ENCODE data around the gene HS3ST5.
"Not testable (repeated sequence)": the region's sequence is repeated elsewhere in the genome, so short reads cannot be mapped to it uniquely, and the experiment has no call there.

HS3ST5 gene

DNA sequence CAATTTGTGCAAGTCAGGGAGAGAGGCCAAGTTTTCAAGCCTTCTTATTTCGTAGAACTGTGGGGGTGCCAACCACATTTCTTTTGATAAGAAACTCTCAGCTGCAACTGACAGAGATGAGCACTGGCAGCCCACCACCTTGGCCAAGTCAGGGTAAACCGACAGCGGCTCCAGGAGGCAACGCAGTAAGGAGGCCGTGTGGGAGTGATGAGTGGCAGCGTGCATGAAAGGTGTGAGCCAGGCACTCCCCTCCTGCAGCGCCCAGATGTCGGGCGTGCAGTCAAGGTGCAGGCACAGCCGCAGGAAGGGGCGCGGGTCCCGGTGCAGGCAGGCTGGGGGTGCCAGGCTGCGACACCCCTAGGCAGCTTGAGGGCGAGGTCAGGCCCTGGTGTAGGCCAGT lies 322.6 kb downstream of the HS3ST5 start:
- peaks cover 12% of the 10 kb centered on the region for H3K4me1 Mint-ChIP-seq
- H3K4me3 Mint-ChIP-seq = no peak overlapping the region
- peaks cover 2% of the 10 kb centered on the region for H3K9me3 Mint-ChIP-seq
- H3K27me3 Mint-ChIP-seq (ENCODE audit: low read depth) = peaks cover 5% of the 10 kb centered on the region
- H3K36me3 Mint-ChIP-seq (ENCODE audit: low read depth) = no peaks in the 10 kb centered on the region
- TF ChIP-seq, protein P1, sequence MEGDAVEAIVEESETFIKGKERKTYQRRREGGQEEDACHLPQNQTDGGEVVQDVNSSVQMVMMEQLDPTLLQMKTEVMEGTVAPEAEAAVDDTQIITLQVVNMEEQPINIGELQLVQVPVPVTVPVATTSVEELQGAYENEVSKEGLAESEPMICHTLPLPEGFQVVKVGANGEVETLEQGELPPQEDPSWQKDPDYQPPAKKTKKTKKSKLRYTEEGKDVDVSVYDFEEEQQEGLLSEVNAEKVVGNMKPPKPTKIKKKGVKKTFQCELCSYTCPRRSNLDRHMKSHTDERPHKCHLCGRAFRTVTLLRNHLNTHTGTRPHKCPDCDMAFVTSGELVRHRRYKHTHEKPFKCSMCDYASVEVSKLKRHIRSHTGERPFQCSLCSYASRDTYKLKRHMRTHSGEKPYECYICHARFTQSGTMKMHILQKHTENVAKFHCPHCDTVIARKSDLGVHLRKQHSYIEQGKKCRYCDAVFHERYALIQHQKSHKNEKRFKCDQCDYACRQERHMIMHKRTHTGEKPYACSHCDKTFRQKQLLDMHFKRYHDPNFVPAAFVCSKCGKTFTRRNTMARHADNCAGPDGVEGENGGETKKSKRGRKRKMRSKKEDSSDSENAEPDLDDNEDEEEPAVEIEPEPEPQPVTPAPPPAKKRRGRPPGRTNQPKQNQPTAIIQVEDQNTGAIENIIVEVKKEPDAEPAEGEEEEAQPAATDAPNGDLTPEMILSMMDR (IDR thresholded peaks at IDR 0.05; ENCODE audit: unreplicated experiment in 3 of 3) = no peak
- H3K27ac Mint-ChIP-seq = no peak overlapping the region

GRCh38 chr6:114017146-114017545 lies 325.7 kb downstream of the HS3ST5 start:
- H3K4me1 Mint-ChIP-seq = peaks cover 12% of the 10 kb centered on the region
- H3K36me3 Mint-ChIP-seq (ENCODE audit: low read depth); H3K4me3 Mint-ChIP-seq; H3K9me3 Mint-ChIP-seq; H3K27me3 Mint-ChIP-seq (ENCODE audit: low read depth); H3K27ac Mint-ChIP-seq: not testable (repeated sequence)

GRCh38 chr6:114014106-114014505 lies 328.7 kb downstream of the HS3ST5 start:
- not testable (repeated sequence) for H3K36me3 Mint-ChIP-seq (ENCODE audit: low read depth); H3K27me3 Mint-ChIP-seq (ENCODE audit: low read depth); H3K27ac Mint-ChIP-seq; H3K4me3 Mint-ChIP-seq; H3K9me3 Mint-ChIP-seq
- peaks cover 23% of the 10 kb centered on the region for H3K4me1 Mint-ChIP-seq

DNA sequence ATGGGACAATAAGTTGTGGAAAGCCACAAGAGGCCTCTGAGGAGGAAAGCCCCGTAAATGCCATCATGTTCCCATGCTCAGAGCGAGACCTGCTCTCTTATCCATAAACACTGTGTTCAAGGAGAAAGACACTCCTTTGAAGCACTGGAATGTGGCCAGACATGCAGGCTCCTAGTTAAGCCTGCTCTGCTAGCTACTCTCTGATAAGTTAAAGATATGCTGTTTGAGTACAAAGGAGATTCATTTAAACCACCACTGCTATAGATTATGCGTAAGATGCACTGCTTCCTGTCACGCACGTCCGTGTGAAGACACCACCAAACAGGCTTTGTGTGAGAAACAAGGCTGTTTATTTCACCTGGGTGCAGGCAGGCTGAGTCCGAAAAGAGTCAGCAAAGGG lies 331.3 kb downstream of the HS3ST5 start:
- not testable (repeated sequence) for H3K27me3 Mint-ChIP-seq (ENCODE audit: low read depth); H3K36me3 Mint-ChIP-seq (ENCODE audit: low read depth); H3K9me3 Mint-ChIP-seq; H3K4me3 Mint-ChIP-seq
- Mint-ChIP-seq H3K4me1 (peaks cover 24% of the 10 kb centered on the region), H3K27ac (peak overlapping the region in 1 of 3 experiments; percentile 25)

DNA sequence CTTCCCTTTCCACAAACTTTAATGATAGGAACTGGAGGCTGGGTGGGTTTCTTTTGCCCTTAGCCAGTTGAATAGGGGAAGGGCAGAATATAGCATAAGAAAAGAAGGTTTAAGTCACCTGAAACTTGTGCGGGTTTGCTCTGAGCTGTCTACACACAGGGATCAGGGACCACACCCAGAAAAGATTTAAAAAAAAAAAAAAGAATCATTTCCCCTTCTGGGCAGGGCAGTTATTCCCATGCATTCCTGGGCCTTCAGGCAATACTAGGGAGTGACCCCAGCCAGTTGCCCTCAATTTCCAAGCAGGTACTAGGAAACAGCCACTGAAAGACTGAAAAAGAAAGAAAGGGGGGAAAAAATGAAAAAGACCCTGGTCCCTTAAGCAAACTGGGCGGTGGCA lies 332.3 kb downstream of the HS3ST5 start:
- no peak overlapping the region for H3K27ac Mint-ChIP-seq
- no peaks in the 10 kb centered on the region for H3K27me3 Mint-ChIP-seq (ENCODE audit: low read depth)
- no peaks in the 10 kb centered on the region for H3K9me3 Mint-ChIP-seq
- H3K4me1 Mint-ChIP-seq = peaks cover 19% of the 10 kb centered on the region
- no peak overlapping the region for H3K4me3 Mint-ChIP-seq
- TF ChIP-seq, protein P1 (IDR thresholded peaks at IDR 0.05; ENCODE audit: unreplicated experiment in 3 of 3) = no peak
- no peaks in the 10 kb centered on the region for H3K36me3 Mint-ChIP-seq (ENCODE audit: low read depth)

DNA sequence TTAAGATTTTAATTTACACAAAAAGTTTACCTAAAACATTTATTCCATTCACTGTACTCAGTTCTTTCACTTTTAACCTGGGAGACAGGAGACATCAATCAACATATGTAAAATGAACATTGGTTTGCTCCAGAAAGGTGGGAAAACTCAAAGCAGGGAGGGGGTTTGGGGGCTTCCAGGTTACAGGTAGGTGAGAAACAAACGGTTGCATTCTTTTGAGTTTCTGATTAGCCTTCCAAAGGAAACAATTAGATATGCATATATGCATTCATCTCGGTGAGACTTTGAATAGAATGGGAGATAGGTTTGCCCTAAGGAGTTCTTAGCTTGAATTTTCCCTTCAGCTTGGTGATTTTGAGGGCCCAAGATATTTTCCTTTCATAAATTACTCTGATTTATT lies 333.6 kb downstream of the HS3ST5 start:
- Mint-ChIP-seq H3K27ac (no peak overlapping the region), H3K9me3 (peaks cover 3% of the 10 kb centered on the region), H3K36me3 (ENCODE audit: low read depth) (no peaks in the 10 kb centered on the region), H3K27me3 (ENCODE audit: low read depth) (no peaks in the 10 kb centered on the region), H3K4me3 (no peak overlapping the region), H3K4me1 (peaks cover 19% of the 10 kb centered on the region)
- TF ChIP-seq, protein P1 (IDR thresholded peaks at IDR 0.05; ENCODE audit: unreplicated experiment in 3 of 3) = no peak

- no peaks in the 10 kb centered on the region for H3K36me3 Mint-ChIP-seq (ENCODE audit: low read depth)
- no peak overlapping the region for H3K27ac Mint-ChIP-seq
- H3K4me3 Mint-ChIP-seq = no peak overlapping the region
- H3K9me3 Mint-ChIP-seq = peaks cover 3% of the 10 kb centered on the region
- peaks cover 19% of the 10 kb centered on the region for H3K4me1 Mint-ChIP-seq
- TF ChIP-seq, protein P1 (IDR thresholded peaks at IDR 0.05; ENCODE audit: unreplicated experiment in 3 of 3) = no peak
- H3K27me3 Mint-ChIP-seq (ENCODE audit: low read depth) = no peaks in the 10 kb centered on the region
Observed at GRCh38 chr6:114008331-114008730, 334.5 kb downstream of the HS3ST5 start.

DNA sequence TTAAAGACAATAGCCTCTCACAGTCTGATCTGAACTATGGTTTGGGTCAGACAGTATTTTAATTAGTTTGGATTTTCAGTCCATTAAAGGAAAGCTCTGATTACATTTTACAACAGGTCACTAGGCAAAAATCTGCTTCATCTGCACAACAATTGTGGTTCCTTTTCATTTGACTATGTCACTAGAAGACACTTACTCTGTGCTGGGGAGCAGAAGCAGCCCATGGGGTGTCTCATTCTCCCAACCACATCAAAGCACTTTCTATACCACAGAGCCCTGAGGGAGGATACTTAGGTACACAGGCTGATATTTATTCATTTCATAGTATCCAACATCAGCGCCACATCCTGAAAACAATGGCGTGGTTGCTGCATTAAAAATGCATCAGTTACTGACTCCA lies 335.3 kb downstream of the HS3ST5 start:
- Mint-ChIP-seq H3K36me3 (ENCODE audit: low read depth) (no peaks in the 10 kb centered on the region), H3K27ac (no peak overlapping the region), H3K4me3 (no peak overlapping the region), H3K9me3 (peaks cover 3% of the 10 kb centered on the region), H3K27me3 (ENCODE audit: low read depth) (no peaks in the 10 kb centered on the region), H3K4me1 (peaks cover 19% of the 10 kb centered on the region)
- TF ChIP-seq, protein P1 (IDR thresholded peaks at IDR 0.05; ENCODE audit: unreplicated experiment in 3 of 3) = no peak

All from nephron (organoid).